ENCODE data around the gene MPPE1.
"Not testable (repeated sequence)": the region's sequence is repeated elsewhere in the genome, so short reads cannot be mapped to it uniquely, and the experiment has no call there.

MPPE1 gene

DNA sequence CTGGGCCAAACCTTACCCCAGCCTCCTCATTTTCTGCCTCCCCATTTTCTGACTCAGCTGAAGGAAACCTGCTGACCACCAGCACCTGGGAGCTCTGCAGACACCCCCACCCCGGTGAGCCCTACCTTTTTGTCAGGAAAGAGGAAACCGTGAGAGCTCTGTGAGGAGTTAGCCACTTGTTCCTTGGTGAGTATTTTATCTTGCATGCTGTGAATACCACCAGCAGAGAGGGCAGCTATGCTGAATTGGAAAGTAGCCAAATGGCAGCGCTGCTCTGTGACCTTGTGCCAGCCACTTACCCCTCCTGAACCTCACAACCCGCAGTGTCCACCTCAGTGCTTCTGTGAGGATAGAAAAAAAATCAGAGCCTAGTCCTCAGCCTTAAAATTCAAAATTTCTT, 2.5 kb downstream of the MPPE1 start:
- Mint-ChIP-seq H3K27ac (peak overlapping the region; percentile 59), H3K4me3 (no peak overlapping the region), H3K36me3 (ENCODE audit: low read depth) (peaks cover 57% of the 10 kb centered on the region), H3K4me1 (ENCODE audit: low read depth) (peaks cover 27% of the 10 kb centered on the region), H3K27me3 (no peaks in the 10 kb centered on the region), H3K9me3 (no peaks in the 10 kb centered on the region)
- DNase-seq = no peak

DNA sequence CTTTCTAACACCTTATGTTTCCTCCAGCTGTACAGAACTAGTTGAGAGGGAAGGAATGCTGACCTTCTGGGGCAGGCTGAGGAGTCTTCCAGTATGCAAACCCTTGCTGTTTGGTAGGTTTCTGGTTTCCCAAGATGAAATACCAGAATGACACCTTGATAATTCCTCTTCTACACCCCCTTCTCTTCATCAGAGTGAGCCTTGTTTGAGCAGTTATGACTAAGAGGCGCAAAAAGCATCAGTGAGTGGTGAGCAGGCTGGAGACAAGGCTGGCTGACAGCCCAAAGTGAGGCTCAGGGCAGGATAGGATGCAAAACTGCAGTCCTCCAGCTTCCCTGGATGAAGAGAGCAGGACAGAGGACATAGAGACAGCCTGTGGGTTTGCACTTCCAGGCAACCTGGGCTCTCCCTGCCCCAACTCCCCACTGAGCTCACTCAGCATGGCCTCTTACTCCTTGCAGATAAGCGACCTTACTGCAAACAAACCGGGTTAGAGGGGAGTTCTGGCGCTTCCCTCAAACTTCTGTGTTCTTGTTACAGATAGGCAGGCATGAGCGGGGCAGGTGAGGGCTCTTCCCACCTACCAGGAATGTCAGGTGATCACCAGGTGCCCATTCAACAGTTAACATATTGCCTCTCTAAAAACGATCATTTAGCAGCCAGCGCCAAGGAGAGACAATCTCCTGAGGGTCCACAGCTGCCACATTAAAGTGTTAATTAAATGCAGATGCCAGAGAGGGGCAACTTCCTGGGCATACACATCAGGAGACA, 5.4 kb downstream of the MPPE1 start:
- H3K36me3 Mint-ChIP-seq (ENCODE audit: low read depth) = peaks cover 71% of the 10 kb centered on the region
- DNase-seq = no peak
- no peaks in the 10 kb centered on the region for H3K27me3 Mint-ChIP-seq
- H3K4me3 Mint-ChIP-seq = no peak overlapping the region
- no peaks in the 10 kb centered on the region for H3K9me3 Mint-ChIP-seq
- peak overlapping the region; percentile 61 for H3K27ac Mint-ChIP-seq
- peaks cover 17% of the 10 kb centered on the region for H3K4me1 Mint-ChIP-seq (ENCODE audit: low read depth)

DNA sequence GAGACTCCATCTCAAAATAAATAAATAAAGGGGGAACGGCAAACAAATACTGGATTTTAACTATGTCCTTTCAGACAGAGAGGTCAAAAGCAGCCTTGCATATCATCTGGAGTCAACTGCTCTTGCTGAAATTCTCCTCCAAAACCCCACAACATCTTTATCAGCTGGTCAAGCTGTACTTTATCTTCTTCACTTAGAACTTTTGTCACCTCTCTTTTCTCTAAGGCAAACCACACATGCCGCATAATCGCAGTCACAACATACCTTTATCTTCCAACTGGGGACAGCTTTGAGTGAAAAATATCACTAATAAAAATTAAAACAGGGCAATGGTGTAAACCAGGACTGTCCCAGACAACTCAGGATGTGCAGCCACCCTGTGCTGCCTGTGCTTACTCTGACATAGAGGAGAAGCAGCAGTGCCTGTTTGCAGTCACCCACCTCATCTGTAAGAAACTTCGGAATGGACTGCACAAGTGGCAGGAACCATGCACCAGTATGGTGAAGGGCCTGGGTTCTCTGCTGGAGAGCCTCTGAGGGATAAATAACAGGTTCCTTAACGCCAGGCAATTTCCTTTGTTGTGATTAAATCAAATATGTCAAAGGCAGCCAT, 6.2 kb downstream of the MPPE1 start:
- Mint-ChIP-seq H3K4me3 (no peak overlapping the region), H3K9me3 (no peaks in the 10 kb centered on the region), H3K27ac (no peak overlapping the region)

DNA sequence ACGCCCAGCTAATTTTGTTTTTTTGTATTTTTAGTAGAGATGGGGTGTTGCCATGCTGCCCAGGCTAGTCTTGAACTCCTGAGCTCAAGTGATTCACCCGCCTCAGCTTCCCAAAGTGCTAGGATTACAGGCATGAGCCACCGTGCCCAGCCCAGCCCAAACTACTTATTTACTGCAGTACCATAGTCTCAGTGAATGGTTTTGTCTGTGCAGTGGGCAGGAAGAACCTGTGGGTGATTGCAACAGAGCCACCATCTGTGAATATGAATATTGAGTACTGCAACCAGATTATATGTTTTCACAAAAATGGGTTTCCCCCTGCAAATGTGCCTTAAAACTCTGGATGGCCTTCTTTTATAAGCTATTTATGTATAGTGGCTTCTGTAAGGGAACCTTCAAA, 9.1 kb downstream of the MPPE1 start:
- Mint-ChIP-seq H3K4me3 (no peak overlapping the region), H3K27me3 (no peaks in the 10 kb centered on the region), H3K9me3 (no peaks in the 10 kb centered on the region), H3K4me1 (ENCODE audit: low read depth) (no peaks in the 10 kb centered on the region), H3K27ac (no peak overlapping the region), H3K36me3 (ENCODE audit: low read depth) (peaks cover 76% of the 10 kb centered on the region)
- no peak for DNase-seq

More for the DNA sequence above, 6.2 kb downstream of the MPPE1 start:
- H3K4me1 Mint-ChIP-seq (ENCODE audit: low read depth) = peaks cover 12% of the 10 kb centered on the region
- H3K27me3 Mint-ChIP-seq = no peaks in the 10 kb centered on the region
- H3K36me3 Mint-ChIP-seq (ENCODE audit: low read depth) = peaks cover 73% of the 10 kb centered on the region
- no peak for DNase-seq

DNA sequence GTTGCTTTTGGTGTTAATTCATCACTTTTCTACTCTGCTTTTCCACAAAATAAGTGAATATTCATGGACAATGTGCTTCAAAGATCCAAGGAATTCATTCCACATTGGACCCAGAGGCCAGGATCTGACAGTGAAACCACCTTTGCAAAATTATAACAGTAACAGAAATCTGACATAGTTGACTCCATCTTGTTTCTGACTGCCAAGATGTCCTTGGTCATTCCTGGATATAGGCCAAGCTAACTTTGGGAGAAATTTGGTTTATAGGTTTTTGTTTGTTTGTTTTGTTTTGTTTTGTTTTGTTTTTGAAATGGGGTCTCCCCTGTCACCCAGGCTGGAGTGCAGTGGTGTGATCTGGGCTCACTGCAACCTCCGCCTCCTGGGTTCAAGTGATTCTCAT, 10.3 kb downstream of the MPPE1 start:
- DNase-seq = no peak
- no peaks in the 10 kb centered on the region for H3K27me3 Mint-ChIP-seq
- H3K4me3 Mint-ChIP-seq = no peak overlapping the region
- H3K9me3 Mint-ChIP-seq = no peaks in the 10 kb centered on the region
- peaks cover 78% of the 10 kb centered on the region for H3K36me3 Mint-ChIP-seq (ENCODE audit: low read depth)
- H3K4me1 Mint-ChIP-seq (ENCODE audit: low read depth) = no peaks in the 10 kb centered on the region
- no peak overlapping the region for H3K27ac Mint-ChIP-seq

DNA sequence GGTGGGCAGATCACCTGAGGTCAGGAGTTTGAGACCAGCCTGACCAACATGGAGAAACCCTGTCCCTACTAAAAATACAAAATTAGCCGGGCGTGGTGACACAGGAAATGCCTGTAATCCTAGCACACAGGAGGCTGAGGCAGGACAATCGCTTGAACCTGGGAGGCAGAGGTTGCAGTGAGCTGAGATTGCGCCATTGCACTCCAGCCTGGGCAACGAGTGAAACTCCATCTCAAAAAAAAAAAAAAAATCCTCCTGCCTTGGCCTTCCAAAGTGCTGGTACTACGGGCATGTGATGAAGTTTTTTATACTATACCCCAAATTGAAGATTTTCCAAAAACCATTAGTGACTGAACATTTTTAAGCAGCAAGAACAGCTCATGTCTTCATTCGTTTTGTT, 15.7 kb downstream of the MPPE1 start:
- H3K27ac Mint-ChIP-seq; DNase-seq; H3K4me3 Mint-ChIP-seq; H3K9me3 Mint-ChIP-seq; H3K4me1 Mint-ChIP-seq (ENCODE audit: low read depth); H3K27me3 Mint-ChIP-seq: not testable (repeated sequence)
- peaks cover 84% of the 10 kb centered on the region for H3K36me3 Mint-ChIP-seq (ENCODE audit: low read depth)

DNA sequence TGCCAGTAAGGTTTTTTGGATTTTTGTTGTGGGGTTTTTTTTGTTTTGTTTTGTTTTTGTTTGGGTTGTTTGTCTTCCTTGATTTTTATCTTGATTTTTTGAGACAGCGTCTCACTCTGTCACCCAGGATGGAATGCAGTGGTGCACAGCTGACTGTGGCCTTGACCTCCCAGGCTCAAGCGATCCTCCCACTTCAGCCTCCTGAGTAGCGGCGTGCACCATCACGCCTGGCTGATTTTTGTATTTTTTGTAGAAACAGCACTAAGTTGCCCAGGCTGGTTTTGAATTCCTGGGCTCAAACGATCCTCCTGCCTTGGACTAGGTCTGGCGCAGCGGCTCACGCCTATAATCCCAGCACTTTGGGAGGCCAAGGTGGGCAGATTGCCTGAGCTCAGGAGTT, 16.4 kb downstream of the MPPE1 start:
- Mint-ChIP-seq H3K27me3 (no peaks in the 10 kb centered on the region), H3K27ac (no peak overlapping the region), H3K4me1 (ENCODE audit: low read depth) (peaks cover 7% of the 10 kb centered on the region), H3K9me3 (no peaks in the 10 kb centered on the region), H3K36me3 (ENCODE audit: low read depth) (peaks cover 84% of the 10 kb centered on the region), H3K4me3 (no peak overlapping the region)
- no peak for DNase-seq

DNA sequence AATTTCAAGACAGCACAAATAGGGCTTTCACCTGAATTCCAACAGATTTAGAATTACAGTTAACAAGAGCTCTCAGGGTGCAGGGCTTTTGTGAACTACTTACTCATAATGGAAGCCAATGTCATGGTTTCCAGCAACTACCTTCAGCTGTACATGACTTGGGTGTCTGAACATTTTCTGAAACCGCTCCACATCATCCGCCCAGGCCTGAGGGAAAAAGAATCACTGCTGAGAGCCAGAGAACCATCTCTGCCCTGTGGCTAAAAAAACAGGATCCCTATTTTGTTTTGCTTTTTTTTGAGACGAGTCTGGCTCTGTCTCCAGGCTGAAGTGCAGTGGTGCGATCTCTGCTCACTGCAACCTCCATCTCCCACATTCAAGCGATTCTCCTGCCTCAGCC, 18.8 kb downstream of the MPPE1 start:
- no peak overlapping the region for H3K4me3 Mint-ChIP-seq
- peaks cover 7% of the 10 kb centered on the region for H3K4me1 Mint-ChIP-seq (ENCODE audit: low read depth)
- no peaks in the 10 kb centered on the region for H3K27me3 Mint-ChIP-seq
- no peak for DNase-seq
- H3K27ac Mint-ChIP-seq = no peak overlapping the region
- H3K36me3 Mint-ChIP-seq (ENCODE audit: low read depth) = peaks cover 84% of the 10 kb centered on the region
- H3K9me3 Mint-ChIP-seq = no peaks in the 10 kb centered on the region

DNA sequence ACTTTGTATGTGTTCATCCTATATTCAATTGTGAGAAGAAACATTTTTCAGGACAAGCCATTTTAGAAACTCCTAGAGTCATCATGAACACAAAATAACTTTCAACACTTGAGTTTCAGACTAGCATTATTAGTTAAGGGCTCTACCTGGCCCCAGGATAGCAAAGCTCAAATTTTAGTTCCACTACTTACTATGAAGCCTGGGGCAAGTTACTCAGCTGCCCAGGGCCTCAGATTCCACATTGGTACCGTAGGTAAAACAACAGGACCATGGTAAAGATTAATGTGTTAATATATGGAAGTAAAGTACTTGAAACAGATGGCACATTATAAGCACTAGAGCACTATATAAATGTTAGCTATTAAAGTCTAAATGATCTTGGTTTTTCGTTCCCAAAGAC, 19.4 kb downstream of the MPPE1 start:
- no peak for DNase-seq
- Mint-ChIP-seq H3K27ac (peak overlapping the region; percentile 22), H3K27me3 (no peaks in the 10 kb centered on the region), H3K4me3 (no peak overlapping the region), H3K36me3 (ENCODE audit: low read depth) (peaks cover 86% of the 10 kb centered on the region), H3K4me1 (ENCODE audit: low read depth) (peaks cover 7% of the 10 kb centered on the region), H3K9me3 (no peaks in the 10 kb centered on the region)

DNA sequence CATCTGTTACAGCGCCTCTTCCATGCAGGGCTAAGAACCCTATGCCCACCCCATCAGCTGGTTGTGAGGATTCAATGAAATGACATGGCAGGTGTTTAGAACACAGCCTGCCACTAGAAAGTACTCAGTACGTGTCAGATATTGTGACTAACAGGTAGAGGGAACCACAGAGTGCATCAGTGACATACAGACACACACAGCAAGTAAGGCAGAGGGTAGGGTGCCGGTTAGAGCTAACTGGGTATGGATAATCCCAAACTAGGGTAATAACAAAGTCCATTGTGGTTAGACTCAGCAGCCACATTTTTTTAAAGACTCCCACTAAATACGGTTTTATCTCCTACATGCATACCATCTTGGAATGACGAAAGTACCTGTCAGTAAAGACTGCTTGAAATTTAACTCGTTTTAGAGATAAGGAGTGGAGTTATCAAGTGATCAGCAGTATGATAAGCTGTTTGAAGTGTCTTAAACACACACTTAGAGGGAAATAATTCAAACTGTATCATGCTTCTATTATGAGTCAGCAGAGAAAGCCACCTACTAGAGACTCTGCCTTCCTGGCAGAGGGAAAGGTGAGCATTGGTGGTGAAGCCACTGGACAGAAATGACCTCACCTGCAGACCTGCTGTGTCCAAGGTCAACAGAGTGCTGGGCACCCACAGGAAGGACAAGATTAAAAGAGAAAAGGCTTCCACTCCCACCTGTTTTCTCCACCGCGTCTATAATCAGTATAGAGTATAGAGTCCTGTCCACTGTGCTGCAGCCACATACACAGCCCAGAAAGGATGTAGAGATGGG, 20.6 kb downstream of the MPPE1 start:
- Mint-ChIP-seq H3K4me1 (ENCODE audit: low read depth) (peaks cover 7% of the 10 kb centered on the region), H3K27ac (peak overlapping the region; percentile 69), H3K4me3 (no peak overlapping the region)

DNA sequence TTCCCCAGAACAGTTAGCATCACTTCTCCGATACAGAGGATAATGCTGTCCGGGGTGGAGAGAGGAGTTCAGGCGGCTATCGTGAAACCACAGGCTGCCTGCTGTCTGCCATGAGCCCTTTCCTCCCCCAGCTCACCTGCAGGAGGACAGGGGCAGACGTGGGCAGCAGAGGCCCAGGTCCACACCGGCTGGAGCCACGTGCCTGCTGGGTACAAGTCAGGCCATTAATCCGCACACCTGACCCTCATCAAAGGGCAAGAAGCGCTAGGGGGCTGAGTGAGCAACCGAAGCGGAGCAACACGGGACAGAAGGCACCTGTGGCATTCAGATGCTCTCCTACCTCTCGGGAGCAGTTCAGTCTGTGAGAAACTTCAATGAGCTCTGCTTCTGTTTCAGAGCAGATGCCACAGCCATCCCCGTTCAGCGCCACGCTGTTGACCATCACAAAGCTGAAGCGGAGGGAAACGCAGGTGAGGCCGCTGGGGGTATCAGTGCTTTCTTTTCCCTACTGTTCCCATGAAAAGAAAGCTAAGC, 21.5 kb downstream of the MPPE1 start:
- Mint-ChIP-seq H3K4me3 (no peak overlapping the region), H3K27ac (peak overlapping the region; percentile 27), H3K27me3 (no peaks in the 10 kb centered on the region), H3K9me3 (no peaks in the 10 kb centered on the region), H3K36me3 (ENCODE audit: low read depth) (peaks cover 81% of the 10 kb centered on the region), H3K4me1 (ENCODE audit: low read depth) (peaks cover 7% of the 10 kb centered on the region)
- no peak for DNase-seq

More for the DNA sequence above, 20.6 kb downstream of the MPPE1 start:
- no peak for DNase-seq
- no peaks in the 10 kb centered on the region for H3K9me3 Mint-ChIP-seq
- H3K36me3 Mint-ChIP-seq (ENCODE audit: low read depth) = peaks cover 80% of the 10 kb centered on the region
- no peaks in the 10 kb centered on the region for H3K27me3 Mint-ChIP-seq

DNA sequence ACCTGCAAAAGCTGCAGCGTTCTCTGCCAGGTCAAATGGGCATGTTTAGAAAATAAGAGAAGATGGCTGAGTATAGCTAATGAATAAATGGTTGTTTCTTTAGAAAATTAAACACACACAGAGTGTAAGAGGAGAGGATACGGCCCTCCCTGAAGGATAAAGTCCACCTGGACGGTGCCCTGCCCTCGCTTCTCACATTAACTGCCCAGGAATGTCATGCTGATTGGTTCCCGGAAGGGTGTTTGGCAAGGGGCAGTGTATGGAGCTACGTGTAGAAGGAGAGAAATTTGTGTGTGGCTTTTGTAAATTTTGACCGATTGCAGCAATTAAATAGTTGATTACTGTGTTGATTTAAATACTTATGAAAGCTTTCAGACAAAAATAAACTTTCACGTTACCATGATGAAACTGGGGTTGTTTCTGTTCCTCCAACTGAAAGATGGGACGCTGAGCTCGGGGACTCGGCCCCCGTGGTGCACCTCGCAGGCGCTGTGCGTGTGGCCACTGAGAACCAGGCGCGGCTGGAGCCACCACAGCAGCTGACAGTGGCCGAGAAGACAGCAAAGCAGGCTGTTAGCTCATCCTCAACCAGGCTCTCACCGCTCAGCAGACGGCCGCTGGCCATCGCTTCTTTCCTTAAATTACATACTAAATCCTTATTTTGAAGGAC, 22.7 kb downstream of the MPPE1 start:
- H3K27ac Mint-ChIP-seq = no peak overlapping the region

DNA sequence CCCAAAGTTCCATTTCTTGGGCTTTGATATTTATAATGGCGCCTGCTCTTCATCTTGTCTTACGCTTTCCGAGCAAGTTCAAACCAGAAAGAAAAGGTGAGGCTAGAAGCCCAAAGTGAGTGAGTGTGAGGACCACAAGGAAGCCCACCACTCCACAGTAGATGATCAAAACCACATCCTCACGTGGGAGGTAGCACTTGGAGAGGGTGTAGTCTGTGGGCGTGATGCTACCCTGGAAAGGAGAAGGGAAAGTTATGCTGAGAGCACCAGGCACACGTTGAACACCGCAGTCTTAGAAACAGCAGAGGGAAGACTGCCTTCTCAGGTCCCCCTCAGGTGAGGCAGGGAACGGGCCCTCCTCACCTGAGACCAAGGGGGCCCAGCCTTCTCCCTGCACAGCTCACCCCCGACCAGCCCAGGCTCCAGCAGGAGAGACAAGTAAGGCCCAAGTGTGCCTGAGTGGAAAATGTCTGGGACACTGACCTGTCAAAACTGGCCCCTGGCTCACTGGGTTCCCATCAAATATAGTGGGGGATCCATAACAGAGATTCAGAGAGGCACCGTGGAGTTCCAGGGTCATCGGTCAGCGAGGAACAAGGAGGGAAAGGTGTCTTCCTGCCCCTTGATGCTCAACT, 23.6 kb downstream of the MPPE1 start:
- peaks cover 76% of the 10 kb centered on the region for H3K36me3 Mint-ChIP-seq (ENCODE audit: low read depth)
- H3K4me1 Mint-ChIP-seq (ENCODE audit: low read depth) = peaks cover 7% of the 10 kb centered on the region
- no peaks in the 10 kb centered on the region for H3K9me3 Mint-ChIP-seq
- no peak overlapping the region for H3K4me3 Mint-ChIP-seq
- H3K27me3 Mint-ChIP-seq = no peaks in the 10 kb centered on the region
- peak overlapping the region; percentile 47 for H3K27ac Mint-ChIP-seq
- DNase-seq = no peak

More for the DNA sequence above, 22.7 kb downstream of the MPPE1 start:
- Mint-ChIP-seq H3K9me3 (no peaks in the 10 kb centered on the region), H3K36me3 (ENCODE audit: low read depth) (peaks cover 83% of the 10 kb centered on the region), H3K27me3 (no peaks in the 10 kb centered on the region), H3K4me3 (no peak overlapping the region), H3K4me1 (ENCODE audit: low read depth) (peaks cover 7% of the 10 kb centered on the region)
- DNase-seq = no peak

DNA sequence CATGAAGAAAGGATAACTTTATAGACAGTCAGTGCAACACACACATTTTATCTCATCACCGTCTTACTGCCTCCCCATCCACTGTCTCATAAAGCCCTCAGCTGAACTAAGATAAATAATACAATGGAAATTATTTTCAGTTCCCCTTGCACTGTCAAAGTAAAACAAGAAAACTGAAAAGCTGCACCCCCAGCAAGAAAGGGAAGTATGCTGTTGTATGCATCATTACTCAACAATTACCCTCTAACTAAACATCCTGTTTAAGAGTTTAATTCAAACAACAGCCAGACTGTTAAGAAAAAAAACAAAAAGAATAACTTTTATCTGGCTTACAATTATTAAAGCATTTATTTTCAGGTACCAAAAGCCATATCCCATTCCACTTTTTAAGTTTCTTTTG, 25.0 kb downstream of the MPPE1 start:
- Mint-ChIP-seq H3K4me3 (no peak overlapping the region), H3K36me3 (ENCODE audit: low read depth) (peaks cover 62% of the 10 kb centered on the region), H3K27me3 (no peaks in the 10 kb centered on the region), H3K27ac (no peak overlapping the region), H3K9me3 (no peaks in the 10 kb centered on the region), H3K4me1 (ENCODE audit: low read depth) (peaks cover 7% of the 10 kb centered on the region)
- no peak for DNase-seq

Data from activated T-cell treated with anti-CD3 and anti-CD28 coated beads, Interleukin-2, amount 50 U/mL, for 24 hours (primary cell).